DMS53 (cell line): ENCODE data around the gene CAB39.

Experiments
- DNase-seq: peaks from one replicate; lab custom pipeline; 2025; lab: John Stamatoyannopoulos, UW

The CAB39 gene

DNA sequence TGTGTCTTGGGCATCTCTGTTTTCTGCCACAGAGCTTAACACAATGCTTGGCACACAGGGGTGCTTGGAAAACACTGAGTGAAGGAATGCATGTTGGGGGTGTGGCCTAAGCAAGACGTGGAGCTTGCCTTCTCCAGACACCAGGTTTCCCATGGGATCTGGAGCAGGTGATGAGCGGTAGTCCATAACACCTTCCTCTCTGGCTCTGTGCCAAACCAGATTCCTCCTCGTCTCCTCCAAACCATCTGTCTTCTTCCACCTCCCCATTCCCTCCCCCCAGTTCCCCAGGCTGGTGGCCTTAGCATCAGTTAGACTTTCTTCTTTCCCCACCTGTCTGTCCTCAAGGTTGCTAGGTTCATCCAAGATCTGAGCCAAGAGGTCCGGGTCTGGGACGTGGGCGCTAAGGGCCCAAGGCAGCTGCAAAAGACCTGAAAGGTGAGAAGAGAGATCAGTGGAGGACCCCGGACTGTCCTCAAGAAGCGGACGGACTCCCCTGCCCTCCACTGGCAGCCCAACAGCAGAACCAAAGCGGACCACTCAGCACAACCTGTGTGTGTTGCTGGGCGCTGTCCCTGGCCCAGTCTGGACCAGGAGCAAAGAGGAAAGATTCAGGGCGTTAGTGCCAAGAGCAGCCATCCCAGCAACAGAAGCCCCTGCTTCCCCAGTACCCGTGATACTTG lies 150.9 kb downstream of the CAB39 start:
- DNase-seq = peak; percentile 35

DNA sequence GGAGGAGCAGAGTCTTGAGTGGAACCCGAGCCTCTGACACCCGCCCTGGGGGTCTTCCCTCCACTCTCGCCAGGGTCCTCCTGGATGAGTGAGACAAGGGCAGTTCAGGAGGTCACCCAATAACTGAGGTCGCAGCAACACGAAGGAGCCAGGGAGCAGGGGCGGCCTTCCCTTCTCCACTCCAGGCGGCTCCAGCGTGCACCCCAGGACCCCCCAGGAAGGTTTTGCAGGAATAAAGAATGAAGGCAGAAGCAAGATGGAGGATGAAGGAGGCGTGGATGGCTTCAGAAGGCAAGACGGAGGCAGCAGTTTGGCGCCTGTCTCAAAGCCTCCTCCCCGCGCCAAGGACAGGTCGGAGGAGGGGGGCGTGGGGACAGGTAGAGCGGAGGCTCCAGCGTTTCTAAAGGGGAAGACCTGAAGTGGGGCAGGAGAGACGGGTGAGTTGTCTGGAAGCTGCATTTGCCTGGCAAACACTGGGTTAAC lies 151.5 kb downstream of the CAB39 start:
- DNase-seq = no peak

DNA sequence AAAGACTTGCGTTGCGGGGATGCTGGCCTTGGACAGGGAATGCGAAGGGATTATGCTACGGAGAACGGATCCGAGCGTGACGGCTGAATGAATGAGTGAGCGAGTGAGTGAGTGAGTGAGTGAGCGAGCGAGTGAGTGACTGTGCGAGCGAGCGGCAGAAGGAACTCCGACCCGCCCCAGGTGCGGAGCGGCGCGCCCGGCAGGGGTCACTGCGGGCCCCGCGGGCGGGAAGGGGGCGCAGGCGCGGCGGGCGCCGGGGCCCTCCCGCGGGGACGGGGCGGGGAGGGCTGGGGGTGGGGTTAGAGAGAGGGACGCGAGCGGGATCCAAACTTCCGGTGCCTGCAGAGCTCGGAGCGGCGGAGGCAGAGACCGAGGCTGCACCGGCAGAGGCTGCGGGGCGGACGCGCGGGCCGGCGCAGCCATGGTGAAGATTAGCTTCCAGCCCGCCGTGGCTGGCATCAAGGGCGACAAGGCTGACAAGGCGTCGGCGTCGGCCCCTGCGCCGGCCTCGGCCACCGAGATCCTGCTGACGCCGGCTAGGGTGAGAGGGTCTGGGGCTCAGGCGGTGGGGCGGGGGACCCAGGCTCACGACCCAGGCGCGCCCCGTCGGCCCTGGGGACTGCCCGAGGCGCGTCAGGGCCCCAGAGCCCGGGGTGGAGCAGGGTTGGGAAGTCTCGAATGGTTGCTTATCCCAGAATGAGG lies 152.1 kb downstream of the CAB39 start, which contains the start of gene ITM2C:
TSS of gene ITM2C (plus strand) at position 338 of the 702 bp plus-strand sequence. CDS start at position 422, 84 bp downstream.
- DNase-seq = peak; percentile 87

DNA sequence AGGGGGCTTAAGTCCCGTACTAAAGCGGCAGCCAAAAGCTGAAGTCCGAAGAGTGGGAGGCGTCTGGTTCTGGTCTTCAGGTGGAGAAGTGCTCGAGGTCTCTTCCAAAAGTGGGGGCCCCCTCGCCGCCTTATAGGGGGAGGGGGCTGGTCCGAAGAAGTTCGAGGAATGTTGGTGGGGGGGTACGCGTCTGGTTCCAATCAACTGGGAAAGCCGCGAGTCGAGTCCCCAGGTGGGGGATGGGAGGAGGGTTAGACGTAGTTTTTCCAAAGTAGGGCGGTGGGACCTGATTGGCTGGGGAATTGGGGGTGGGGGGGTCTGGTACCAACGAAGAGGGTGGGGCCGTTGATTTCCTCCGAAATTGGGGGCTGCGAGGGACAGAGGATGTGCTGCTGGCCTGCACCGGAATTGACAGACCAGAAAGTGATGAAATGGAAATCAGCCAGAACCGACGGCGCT lies 152.7 kb downstream of the CAB39 start:
- peak; percentile 22 for DNase-seq

DNA sequence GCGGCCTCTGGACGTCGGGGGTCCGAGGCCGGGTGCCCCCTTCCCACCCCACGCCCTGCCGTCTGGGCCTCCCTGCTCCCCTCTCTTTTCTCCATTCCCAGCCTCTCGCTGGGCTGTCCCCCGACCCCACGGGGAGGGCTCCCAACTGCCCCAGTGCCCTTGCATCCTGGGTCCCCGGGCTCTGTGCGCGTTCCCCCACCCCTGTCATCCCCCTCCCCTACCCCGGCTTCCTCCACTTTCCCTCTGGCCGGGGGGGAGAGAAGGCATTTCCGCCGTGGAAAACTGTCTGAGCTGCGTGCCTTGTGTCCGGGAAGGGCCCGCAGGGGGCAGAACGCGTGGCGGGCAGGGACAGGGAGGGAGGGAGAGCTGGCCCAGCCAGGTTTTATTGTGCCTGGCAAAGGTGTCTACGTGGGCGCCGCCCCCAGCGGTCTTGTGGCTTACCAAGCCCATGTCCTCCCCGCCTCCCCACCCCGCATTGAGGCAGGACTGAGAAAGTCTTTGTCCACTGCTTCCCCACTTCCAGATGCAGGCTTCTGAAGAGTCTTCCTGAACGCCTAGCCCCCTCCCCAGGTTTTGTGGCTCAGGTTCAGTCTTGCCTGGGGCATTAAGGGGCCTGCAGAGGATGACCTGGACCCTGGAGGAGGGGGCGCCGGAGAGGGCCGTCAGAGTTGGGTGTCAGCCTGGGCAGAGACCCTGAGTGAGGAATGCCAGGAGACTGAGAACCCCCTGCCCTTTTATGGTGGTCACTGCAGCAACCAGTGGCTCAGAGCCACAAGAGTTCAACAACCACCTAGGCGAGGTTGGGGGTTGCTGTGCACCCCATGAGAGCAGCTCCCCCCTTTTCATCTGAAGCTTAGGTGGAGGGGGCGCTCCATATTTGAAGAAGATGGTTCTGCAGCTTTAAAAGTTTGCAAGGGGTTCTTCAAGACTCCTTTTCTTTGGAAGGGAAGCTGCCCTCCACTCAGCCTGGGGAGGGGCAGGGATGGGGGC lies 153.4 kb downstream of the CAB39 start:
- DNase-seq = peak; percentile 26

DNA sequence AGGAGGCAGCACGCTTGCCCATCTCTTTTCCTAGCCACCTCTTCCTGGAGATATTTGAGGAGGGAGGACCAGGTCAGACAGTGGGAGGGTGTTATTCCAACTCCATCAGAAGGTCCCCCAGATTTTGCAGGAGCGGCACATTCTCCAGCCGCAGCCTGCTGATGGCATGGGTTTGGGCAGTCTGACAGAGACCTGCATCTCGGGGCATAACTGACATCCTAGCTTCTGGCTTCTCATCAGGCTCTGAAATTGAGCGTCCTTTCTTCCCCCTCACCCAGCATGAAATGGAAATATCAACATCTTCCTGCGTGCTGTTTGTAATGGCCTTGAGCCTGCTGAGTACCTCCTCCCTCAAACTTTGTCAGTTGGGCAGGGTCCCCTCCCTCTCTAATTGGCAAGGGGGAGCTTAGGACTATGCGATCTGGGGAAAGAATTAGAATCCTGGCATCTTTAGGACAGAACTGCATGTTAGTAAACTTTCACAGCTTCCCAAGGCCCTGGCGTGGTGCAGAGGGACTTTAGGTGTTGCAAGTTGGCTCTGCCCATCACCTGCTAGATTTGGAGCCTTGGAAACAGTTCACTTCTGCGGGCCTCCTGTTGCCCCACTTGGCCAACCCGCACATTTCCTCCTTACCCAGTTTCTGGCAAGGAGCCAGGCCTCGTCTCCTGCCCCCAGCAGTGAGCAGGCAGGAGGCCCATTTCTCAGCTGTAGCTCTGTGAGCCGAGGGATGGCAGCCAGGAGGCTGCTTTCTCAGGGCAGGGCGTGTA lies 154.3 kb downstream of the CAB39 start:
- no peak for DNase-seq

DNA sequence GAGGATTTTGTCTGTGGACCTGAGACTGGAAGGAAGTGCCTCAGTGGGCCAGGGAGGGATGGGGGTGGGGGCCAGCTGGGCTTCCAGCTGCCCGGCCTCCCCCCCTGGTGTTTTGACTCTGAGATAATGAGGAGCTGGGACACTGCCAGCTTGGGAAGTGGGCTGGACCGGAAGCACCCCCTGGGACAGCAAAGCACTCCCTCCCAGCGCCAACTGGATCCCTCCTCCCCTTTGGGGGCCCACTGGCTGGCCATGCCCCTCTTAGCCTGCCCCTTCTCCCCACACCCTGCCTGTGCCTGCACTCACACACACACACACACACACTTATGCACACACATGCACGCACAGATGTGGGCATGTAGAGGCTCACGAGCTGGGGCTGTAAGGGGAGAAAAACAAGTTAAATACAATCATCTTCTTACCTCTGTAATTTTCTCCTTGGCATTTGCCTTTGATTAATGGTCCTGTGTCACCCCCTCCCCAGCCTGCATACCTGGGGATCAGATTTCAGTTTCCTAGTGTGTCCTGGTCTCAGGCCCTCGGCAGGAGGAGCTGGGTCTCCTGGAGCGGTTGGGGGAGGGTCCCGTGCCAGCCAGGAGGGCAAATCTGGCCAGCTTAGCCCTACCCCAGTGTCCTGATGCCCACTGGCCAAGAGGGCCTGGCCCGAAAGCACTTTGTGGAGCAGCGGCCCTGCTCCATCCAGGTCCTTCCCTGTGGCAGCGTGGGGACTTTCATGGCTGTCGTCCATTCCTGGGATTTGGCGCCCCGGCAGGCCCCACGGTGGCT lies 155.7 kb downstream of the CAB39 start:
- no peak for DNase-seq

DNA sequence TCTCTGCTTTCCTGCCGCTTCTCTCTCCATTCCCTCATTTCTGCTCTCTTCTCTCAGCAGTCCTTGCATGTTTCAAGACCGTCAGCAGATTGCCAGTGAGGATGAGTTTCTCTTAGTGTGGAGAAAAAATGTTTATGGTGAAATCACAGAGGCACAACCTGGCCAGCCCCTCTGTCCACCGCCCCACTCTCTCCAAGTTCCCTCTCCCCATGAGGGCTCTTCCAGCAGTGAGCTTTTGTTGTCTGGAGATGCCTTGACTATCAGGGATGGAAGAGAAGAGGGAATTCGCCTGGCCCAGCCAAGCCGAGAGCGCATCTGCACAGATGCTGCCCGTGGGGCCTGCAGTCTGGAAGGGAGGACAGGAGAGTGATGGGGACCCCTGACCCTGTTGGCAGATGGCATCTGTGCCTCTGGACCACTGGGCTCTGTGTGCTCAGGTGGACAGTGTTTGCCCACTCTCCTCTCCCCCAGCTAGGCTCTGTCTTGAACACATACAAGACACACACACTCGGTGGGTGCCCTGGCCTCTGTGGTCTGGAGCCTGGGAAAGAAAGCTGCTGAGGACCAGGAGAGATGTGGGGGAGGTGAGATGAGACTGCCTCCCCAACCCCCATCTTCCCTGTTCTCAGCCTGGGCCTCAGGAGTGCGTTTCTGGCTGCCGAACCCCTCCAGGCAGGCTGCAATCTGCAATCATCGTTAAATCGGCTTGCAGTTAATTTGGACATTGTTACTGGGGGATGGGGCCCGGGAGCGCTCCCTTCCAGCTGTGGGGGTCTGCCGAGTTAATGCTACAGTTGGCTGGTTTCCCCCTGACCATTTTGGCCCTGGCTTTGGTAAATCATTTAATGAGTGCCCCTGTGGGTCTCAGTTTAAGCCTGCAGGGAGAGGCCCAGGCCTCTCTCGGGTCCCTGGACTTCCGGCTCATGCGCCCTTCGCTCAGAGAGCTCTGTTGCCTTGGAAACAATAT lies 156.6 kb downstream of the CAB39 start:
- DNase-seq = no peak

DNA sequence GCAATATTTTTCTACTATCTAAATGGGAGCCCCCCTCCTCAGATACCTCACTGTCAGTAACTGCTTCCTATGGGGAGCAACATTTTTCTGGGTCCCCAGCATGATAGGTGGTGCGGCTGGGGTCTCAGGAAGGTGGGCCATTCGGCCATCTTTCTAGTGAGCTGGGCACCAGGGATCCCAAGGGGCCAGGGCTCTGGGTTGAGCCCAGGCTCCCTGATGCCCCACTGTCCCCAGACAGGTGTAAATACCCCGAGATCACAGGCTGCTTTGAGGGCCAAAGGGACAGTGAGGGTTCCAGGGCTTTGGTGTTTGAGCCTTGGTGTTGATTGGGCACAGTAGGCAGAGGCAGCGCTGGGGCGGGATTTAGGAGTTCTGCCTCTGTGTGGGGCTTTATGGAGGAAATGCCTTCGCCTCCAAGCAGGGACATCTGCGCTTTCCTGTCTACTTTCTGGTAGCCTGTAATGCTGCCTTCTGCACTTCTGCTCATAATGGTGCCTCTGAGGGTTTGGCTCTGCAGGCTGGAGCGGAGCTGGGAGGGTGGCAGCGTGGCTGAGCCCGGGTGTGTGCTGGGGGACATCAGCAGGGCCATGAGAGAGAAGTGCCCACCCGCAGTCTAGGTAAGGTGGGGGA lies 157.4 kb downstream of the CAB39 start:
- DNase-seq = no peak
